Stimulated activated naive B cell treated with anti-CD40 and anti-IgM and Interleukin-4, amounts not matched to agents 10 μg/mL and 1 μg/mL and 100 μg/mL, for 72 hours (primary cell): ENCODE data around the gene TAF7.
A peak's percentile ranks its signal among the peaks of the same experiment; 100 is the strongest.

Experiments
- ATAC-seq, 2 donors: fragments of 150-1000 bp; cut with Tn5 transposase; replicated peaks; 2 replicates each; pipeline ENCODE4 v1.10.0; 2021; ENCODE audit warnings: moderate library complexity in 1 of 2
- DNase-seq: peaks from one replicate; pipeline ENCODE4 v3.0.0; 2021
- H3K27ac Mint-ChIP-seq: one replicate; pipeline ENCODE4 v1.8.0; 2022; ENCODE audit warnings: mild to moderate bottlenecking, mixed read lengths
- H3K27me3 Mint-ChIP-seq, 2 donors: one replicate each; pipeline ENCODE4 v1.8.0; 2022; ENCODE audit warnings: mixed read lengths in 2 of 2
- H3K36me3 Mint-ChIP-seq, 2 donors: one replicate each; pipeline ENCODE4 v1.8.0; 2022; ENCODE audit warnings: mixed read lengths in 2 of 2, mild to moderate bottlenecking in 1 of 2
- H3K4me1 Mint-ChIP-seq, 2 donors: one replicate each; pipeline ENCODE4 v1.8.0; 2022; ENCODE audit warnings: mixed read lengths in 2 of 2, mild to moderate bottlenecking in 1 of 2
- H3K4me3 Mint-ChIP-seq, 2 donors: one replicate each; pipeline ENCODE4 v1.8.0; 2022; ENCODE audit warnings: mild to moderate bottlenecking in 2 of 2, mixed read lengths in 2 of 2, moderate library complexity in 1 of 2
- H3K9me3 Mint-ChIP-seq, 2 donors: one replicate each; pipeline ENCODE4 v1.8.0; 2022; ENCODE audit warnings: mixed read lengths in 2 of 2, mild to moderate bottlenecking in 1 of 2

Gene TAF7

GRCh38 chr5:141320225-141321169, at the start of gene TAF7:
TSS of gene TAF7 (minus strand) at chr5:141320784. CDS start at chr5:141320044, 740 bp downstream.
- Mint-ChIP-seq H3K27ac (peak within 1 kb of the TSS; percentile 100), H3K27me3 (no peaks in the 10 kb centered on the region), H3K4me1 (peaks cover 16 to 29% of the 10 kb centered on the region in 2 donors), H3K9me3 (peaks cover 19 to 20% of the 10 kb centered on the region in 2 donors), H3K36me3 (peaks cover 47 to 48% of the 10 kb centered on the region in 2 donors), H3K4me3 (peak within 1 kb of the TSS; percentile 97 to 99)
- peak; percentile 95 to 96 for ATAC-seq
- DNase-seq: peak; percentile 92

GRCh38 chr5:141366016-141366896, 45.7 kb upstream of the TAF7 start:
- Mint-ChIP-seq H3K4me3 (no peak overlapping the region), H3K9me3 (peaks cover 17 to 28% of the 10 kb centered on the region in 2 donors), H3K27me3 (peaks cover 61 to 69% of the 10 kb centered on the region in 2 donors)

GRCh38 chr5:141363952-141364660, 43.5 kb upstream of the TAF7 start, which contains the start of gene PCDHGA5:
TSS of gene PCDHGA5 (plus strand) at chr5:141364162. CDS start at chr5:141364331, 169 bp downstream.
- Mint-ChIP-seq H3K9me3 (peaks cover 20 to 28% of the 10 kb centered on the region in 2 donors), H3K27ac (peak within 1 kb of the TSS; percentile 81), H3K4me3 (peak within 1 kb of the TSS in 1 of 2 donors; percentile 32), H3K27me3 (peaks cover 66 to 73% of the 10 kb centered on the region in 2 donors), H3K36me3 (peaks cover 25 to 40% of the 10 kb centered on the region in 2 donors), H3K4me1 (no peaks in the 10 kb centered on the region)
- ATAC-seq (no peak), DNase-seq (no peak)

More at GRCh38 chr5:141366016-141366896, 45.7 kb upstream of the TAF7 start:
- Mint-ChIP-seq H3K27ac (peak overlapping the region; percentile 5), H3K36me3 (peaks cover 16 to 37% of the 10 kb centered on the region in 2 donors), H3K4me1 (peaks cover 0 to 3% of the 10 kb centered on the region in 2 donors)
- ATAC-seq (no peak), DNase-seq (no peak)

- Mint-ChIP-seq H3K27ac (peak overlapping the region; percentile 44), H3K4me3 (peak overlapping the region in 1 of 2 donors; percentile 17), H3K36me3 (peaks cover 25 to 40% of the 10 kb centered on the region in 2 donors), H3K27me3 (peaks cover 64 to 76% of the 10 kb centered on the region in 2 donors), H3K4me1 (no peaks in the 10 kb centered on the region), H3K9me3 (peaks cover 20 to 28% of the 10 kb centered on the region in 2 donors)
- ATAC-seq (no peak), DNase-seq (no peak)
Measured at GRCh38 chr5:141362719-141363118, 42.1 kb upstream of the TAF7 start.

- peaks cover 73 to 87% of the 10 kb centered on the region in 2 donors for H3K27me3 Mint-ChIP-seq
- peaks cover 21 to 39% of the 10 kb centered on the region in 2 donors for H3K36me3 Mint-ChIP-seq
- DNase-seq: no peak
- no peaks in the 10 kb centered on the region for H3K4me1 Mint-ChIP-seq
- H3K4me3 Mint-ChIP-seq: no peak overlapping the region
- no peak for ATAC-seq
- peaks cover 17 to 29% of the 10 kb centered on the region in 2 donors for H3K9me3 Mint-ChIP-seq
- H3K27ac Mint-ChIP-seq: peak overlapping the region; percentile 67
Measured at GRCh38 chr5:141360685-141361084, 40.1 kb upstream of the TAF7 start.

- peaks cover 72 to 86% of the 10 kb centered on the region in 2 donors for H3K27me3 Mint-ChIP-seq
- peak; percentile 29 to 36 for ATAC-seq
- peaks cover 15 to 26% of the 10 kb centered on the region in 2 donors for H3K9me3 Mint-ChIP-seq
Measured at GRCh38 chr5:141359790-141360426, 39.3 kb upstream of the TAF7 start, which contains the start of gene PCDHGB2. TSS of gene PCDHGB2 (plus strand) at chr5:141359994. CDS start at chr5:141360136, 142 bp downstream.

GRCh38 chr5:141356950-141357349, 36.4 kb upstream of the TAF7 start:
- DNase-seq (no peak), ATAC-seq (no peak)
- Mint-ChIP-seq H3K4me1 (peaks cover 0 to 1% of the 10 kb centered on the region in 2 donors), H3K27me3 (peaks cover 67 to 83% of the 10 kb centered on the region in 2 donors), H3K36me3 (peaks cover 16 to 22% of the 10 kb centered on the region in 2 donors), H3K9me3 (peaks cover 19 to 22% of the 10 kb centered on the region in 2 donors), H3K4me3 (no peak overlapping the region), H3K27ac (no peak overlapping the region)

More at GRCh38 chr5:141359790-141360426, 39.3 kb upstream of the TAF7 start, which contains the start of gene PCDHGB2:
- H3K36me3 Mint-ChIP-seq: peaks cover 17 to 32% of the 10 kb centered on the region in 2 donors
- peak within 1 kb of the TSS; percentile 67 for H3K27ac Mint-ChIP-seq
- H3K4me1 Mint-ChIP-seq: no peaks in the 10 kb centered on the region
- DNase-seq: no peak
- H3K4me3 Mint-ChIP-seq: peak within 1 kb of the TSS; percentile 75 to 80

GRCh38 chr5:141356133-141356532, 35.5 kb upstream of the TAF7 start:
- Mint-ChIP-seq H3K27ac (no peak overlapping the region), H3K4me1 (peaks cover 0 to 1% of the 10 kb centered on the region in 2 donors), H3K27me3 (peaks cover 66 to 83% of the 10 kb centered on the region in 2 donors), H3K9me3 (peaks cover 16 to 21% of the 10 kb centered on the region in 2 donors), H3K4me3 (no peak overlapping the region), H3K36me3 (peaks cover 15 to 18% of the 10 kb centered on the region in 2 donors)
- DNase-seq: no peak
- ATAC-seq: no peak

GRCh38 chr5:141355641-141356040, 35.1 kb upstream of the TAF7 start:
- DNase-seq (no peak), ATAC-seq (no peak)
- peaks cover 65 to 83% of the 10 kb centered on the region in 2 donors for H3K27me3 Mint-ChIP-seq
- H3K9me3 Mint-ChIP-seq: peaks cover 12 to 19% of the 10 kb centered on the region in 2 donors
- H3K27ac Mint-ChIP-seq: no peak overlapping the region
- H3K4me1 Mint-ChIP-seq: peaks cover 0 to 1% of the 10 kb centered on the region in 2 donors
- no peak overlapping the region for H3K4me3 Mint-ChIP-seq
- H3K36me3 Mint-ChIP-seq: peaks cover 11 to 14% of the 10 kb centered on the region in 2 donors

- ATAC-seq (no peak), DNase-seq (no peak)
- H3K4me1 Mint-ChIP-seq: peaks cover 0 to 1% of the 10 kb centered on the region in 2 donors
- H3K27me3 Mint-ChIP-seq: peaks cover 65 to 83% of the 10 kb centered on the region in 2 donors
- H3K4me3 Mint-ChIP-seq: no peak within 1 kb of the TSS
- no peak within 1 kb of the TSS for H3K27ac Mint-ChIP-seq
- peaks cover 13 to 21% of the 10 kb centered on the region in 2 donors for H3K9me3 Mint-ChIP-seq
- peaks cover 12 to 15% of the 10 kb centered on the region in 2 donors for H3K36me3 Mint-ChIP-seq
Measured at GRCh38 chr5:141354900-141355469, 34.4 kb upstream of the TAF7 start, which contains the start of gene PCDHGA4. TSS of gene PCDHGA4 (plus strand) at chr5:141355021. CDS start at chr5:141355108, 87 bp downstream.

GRCh38 chr5:141351591-141351990, 31.0 kb upstream of the TAF7 start:
- no peak for DNase-seq
- peaks cover 11 to 19% of the 10 kb centered on the region in 2 donors for H3K36me3 Mint-ChIP-seq
- H3K27me3 Mint-ChIP-seq: peaks cover 63 to 74% of the 10 kb centered on the region in 2 donors
- no peak overlapping the region for H3K4me3 Mint-ChIP-seq
- peaks cover 19 to 20% of the 10 kb centered on the region in 2 donors for H3K9me3 Mint-ChIP-seq
- H3K4me1 Mint-ChIP-seq: peaks cover 0 to 1% of the 10 kb centered on the region in 2 donors
- ATAC-seq: no peak
- no peak overlapping the region for H3K27ac Mint-ChIP-seq

- DNase-seq (no peak), ATAC-seq (no peak)
- peak within 1 kb of the TSS in 1 of 2 donors; percentile 44 for H3K4me3 Mint-ChIP-seq
- H3K4me1 Mint-ChIP-seq: peaks cover 0 to 1% of the 10 kb centered on the region in 2 donors
- H3K9me3 Mint-ChIP-seq: peaks cover 19 to 22% of the 10 kb centered on the region in 2 donors
- H3K27ac Mint-ChIP-seq: no peak within 1 kb of the TSS
- peaks cover 54 to 74% of the 10 kb centered on the region in 2 donors for H3K27me3 Mint-ChIP-seq
- H3K36me3 Mint-ChIP-seq: peaks cover 14 to 27% of the 10 kb centered on the region in 2 donors
Measured at GRCh38 chr5:141349917-141350619, 29.5 kb upstream of the TAF7 start, which contains the start of gene PCDHGB1. TSS of gene PCDHGB1 (plus strand) at chr5:141350099. CDS start at chr5:141350261, 162 bp downstream.
